ENCODE measurements around the gene KDM1B.
"Not testable (repeated sequence)": the region's sequence is repeated elsewhere in the genome, so short reads cannot be mapped to it uniquely, and the experiment has no call there.

KDM1B gene

DNA sequence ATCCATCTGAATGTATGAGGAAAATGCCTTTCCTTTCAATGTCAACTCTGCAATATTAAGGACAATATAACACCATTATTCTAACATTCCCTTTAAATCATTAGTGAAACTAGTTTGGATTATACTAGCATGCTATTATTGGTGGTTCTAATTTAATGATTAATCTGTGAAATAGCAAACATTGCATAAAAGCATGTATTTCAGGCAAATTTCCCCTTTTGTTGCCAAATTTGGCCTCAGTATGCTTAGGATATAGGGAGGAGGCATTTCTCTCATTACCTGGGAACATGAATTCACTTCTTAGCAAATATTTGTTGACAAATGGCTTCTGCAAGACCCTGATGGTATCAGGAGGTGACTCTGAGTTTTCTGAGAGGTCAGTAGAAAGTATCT lies 1.9 kb upstream of the KDM1B start:
- no peak for DNase-seq

DNA sequence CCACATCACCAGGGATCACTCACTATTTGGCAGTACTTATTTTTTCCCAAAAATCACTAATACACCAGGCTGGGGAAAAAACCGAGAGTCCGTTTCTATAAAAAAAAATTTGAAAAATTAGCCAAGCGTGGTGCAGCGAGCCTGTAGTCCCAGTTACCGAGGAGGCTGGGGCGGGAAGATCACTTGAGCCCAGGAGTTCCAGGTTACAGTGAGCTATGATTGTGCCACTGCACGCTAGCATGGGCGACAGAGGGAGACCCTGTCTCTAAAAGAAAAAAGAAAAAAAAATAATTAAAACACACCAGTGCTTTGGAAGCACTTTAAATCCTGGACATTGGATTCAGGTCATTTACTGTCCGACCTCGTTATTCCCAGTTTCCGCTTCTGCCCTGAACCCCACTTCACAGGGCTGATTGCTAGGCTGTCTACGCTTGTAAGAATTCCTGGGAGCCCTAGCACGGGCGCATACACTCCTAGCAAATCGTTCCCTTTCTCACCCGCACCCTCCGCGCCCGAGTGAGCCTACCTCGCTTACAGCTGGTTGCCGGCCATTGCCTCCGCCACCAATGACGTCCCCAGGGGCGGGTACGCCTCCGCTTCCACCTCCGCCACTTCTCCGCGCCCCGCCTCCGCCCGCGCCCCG lies 594 bp upstream of the KDM1B start, which contains the start of gene TPMT:
Gene TPMT, minus strand, starts transcription at position 571 of the 643 bp plus-strand sequence. CDS start 5,950 bp downstream, outside the sequence.
- DNase-seq: no peak

- DNase-seq: peak; percentile 57
Measured at GRCh38 chr6:18155864-18156421, 721 bp downstream of the KDM1B start.

- DNase-seq: no peak
Measured at GRCh38 chr6:18160911-18161310, 5.7 kb downstream of the KDM1B start.

DNA sequence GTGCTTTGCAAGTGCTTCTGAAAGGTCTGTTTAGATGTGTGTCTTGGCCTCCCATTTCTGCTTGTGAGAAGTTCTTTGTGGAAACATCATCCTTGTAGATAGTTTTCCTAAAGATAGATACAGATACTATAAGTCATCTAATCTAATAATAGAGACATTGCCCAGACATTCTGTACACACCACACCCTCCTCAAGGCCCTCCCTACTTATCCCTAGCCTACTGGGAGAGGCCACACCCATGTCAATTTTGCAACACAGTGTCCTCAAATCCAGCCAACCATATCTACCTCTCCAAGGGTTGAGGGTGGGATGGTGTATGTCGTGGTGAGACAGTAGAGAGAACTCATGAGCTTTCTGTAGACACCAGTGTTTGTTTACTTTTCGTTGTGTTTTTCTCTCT lies 6.2 kb downstream of the KDM1B start:
- DNase-seq: no peak

GRCh38 chr6:18162401-18162800 lies 7.2 kb downstream of the KDM1B start:
- DNase-seq: no peak

DNA sequence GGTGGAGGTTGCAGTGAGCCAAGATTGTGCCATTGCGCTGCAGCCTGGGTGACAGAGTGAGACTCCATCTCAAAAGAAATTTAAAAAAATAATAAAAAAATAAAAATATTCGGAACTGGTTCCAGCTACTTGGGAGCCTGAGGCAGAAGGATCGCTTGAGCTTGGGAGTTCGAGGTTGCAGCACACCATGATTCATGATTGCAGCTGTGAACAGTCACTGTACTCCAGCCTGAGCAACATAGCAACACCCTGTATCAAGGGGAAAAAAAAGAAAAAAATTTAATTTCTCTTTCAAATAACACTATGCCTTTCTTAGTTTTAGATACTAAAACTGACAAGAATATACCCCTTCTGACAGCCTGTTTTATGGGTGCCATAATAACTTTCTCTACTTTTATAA lies 10.5 kb downstream of the KDM1B start:
- no peak for DNase-seq

DNA sequence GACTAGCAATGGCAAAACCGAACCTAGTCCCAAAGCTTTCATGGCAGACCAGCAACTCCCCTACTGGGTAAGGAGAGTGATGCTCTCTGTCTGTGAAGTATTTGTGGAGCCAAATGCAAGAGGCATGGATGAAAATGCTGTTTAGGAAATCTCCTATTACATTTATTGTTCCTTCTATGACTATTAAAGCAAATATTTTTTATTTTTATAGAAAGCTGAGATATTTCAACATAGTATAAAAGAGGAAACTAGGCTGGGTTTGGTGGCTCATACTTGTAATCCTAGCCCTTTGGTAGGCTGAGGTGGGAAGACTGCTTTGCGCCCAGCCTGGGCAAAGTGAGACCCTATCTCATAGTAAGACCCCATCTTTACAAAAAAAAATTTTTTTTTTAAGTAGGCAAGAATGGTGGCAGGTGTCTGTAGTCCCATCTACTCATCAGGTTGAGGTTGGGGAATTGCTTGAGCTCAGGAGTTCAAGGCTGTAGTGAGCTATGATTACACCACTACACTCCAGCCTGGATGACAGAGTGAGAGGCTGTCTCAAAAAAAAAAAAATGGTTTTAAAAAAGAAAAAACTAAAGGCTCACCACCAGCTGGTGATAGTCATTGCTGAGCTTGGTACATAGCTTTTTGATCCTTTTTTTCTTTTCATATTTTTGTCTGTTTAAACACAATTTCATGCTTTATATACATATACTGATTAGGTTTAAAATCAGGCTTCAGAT lies 11.3 kb downstream of the KDM1B start:
- no peak for DNase-seq

DNA sequence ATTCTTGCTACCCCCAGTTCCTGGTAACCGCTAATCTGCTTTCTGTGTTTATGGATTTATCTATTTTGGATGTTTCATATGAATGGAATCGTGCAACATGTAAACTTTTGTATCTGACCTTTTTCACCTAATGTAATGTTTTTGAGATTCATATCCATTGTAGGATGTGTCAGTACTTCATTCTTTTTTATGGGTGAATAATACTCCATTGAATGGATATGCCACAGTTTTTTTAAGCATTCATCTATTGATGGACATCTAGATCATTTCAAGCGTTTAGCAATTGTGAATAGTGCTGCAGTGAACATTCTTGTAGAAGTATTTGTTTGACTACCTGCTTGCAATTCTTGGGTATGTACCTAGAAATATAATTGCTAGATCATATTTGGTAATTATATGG lies 13.0 kb downstream of the KDM1B start:
- no peak for DNase-seq

GRCh38 chr6:18171871-18172270 lies 16.6 kb downstream of the KDM1B start:
- no peak for DNase-seq

- not testable (repeated sequence) for DNase-seq
Measured at GRCh38 chr6:18176198-18176597, 21.0 kb downstream of the KDM1B start.

DNA sequence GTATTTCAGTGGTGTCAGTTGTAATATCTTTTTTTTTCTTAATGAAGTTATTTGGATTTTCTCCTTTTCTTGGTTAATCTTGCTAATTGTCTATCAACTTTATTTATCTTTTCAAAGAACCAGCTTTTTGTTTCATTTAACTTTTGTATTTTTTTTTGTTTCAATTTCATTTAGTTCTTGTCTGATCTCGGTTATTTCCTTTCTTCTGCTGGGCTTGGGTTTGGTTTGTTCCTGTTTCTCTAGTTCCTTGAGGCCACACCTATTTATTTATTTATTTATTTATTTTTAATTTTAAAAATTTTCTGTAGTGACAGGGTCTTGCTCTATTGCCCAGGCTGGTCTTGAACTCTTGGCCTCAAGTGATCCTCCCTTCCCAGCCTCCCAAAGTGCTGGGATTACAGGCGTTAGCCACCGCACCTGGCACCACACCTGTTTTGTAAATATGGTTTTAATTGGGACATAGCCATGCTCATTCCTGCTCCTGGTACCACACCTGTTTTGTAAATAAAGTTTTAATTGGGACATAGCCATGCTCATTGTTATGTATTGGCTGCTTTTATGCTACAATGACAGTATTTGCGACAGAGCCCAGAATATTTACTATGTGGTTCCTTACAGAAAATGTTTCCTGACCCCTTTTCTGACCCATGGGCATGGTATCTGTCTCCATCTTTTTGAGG lies 22.2 kb downstream of the KDM1B start:
- no peak for DNase-seq

- DNase-seq: no peak
Measured at GRCh38 chr6:18178960-18179615, 23.9 kb downstream of the KDM1B start.

- no peak for DNase-seq
Measured at GRCh38 chr6:18179770-18180356, 24.6 kb downstream of the KDM1B start.

DNA sequence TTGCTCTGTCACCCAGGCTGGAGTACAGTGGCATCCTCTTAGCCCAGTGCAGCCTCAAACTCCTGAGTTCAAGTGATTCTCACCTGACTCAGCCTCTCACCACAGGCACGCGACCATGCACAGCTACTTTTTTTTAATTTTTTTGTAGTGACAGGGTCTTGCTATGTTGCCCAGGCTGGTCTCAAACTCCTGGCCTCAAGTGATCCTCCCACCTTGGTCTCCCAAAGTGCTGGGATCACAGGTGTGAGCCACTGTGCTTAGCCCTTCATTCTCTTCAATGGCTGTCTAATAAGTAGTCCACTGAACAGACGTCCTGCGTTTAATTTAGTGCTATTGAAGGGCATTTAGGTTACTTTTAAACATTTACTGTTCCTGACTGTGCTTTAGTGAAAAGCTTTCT lies 27.3 kb downstream of the KDM1B start:
- DNase-seq: no peak

- no peak for DNase-seq
Measured at GRCh38 chr6:18183766-18184165, 28.5 kb downstream of the KDM1B start.

DNA sequence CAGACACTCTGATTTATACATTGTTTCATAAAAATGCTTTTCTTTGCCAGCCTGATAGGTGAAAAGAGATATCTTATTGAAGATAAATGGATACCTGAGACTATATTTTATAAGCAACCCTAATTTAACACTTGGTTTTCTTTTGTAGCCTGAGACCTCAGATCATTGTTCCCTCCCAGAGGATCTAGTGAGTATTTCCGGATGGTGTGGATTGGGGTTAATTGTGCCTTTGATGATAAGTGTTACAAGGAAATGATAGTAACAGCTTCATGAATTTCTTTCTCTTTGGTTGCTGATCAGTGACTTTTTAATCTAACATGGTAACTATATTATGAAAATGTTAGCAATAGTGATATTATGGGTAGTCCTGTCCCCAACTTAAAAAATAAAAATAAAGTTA lies 30.4 kb downstream of the KDM1B start:
- DNase-seq: no peak

DNA sequence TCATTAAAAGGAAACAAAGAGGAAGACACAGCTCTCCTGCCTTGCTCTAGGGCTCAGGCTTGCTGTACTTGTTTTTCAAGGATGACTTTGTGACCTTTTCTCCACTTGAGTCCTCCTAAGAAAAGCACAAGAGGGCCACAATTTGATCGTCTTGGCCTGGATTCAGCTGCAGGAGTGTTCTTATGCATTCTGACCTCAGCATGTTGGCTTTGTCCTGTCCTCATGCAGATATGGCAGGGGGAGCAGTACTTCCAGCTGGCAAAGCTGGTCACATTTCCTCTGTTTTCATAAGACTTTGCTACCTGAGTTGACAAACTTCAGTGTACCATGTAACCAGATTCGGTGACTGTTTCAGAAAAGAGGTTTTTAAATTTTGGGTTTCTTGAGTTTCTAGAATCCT lies 30.8 kb downstream of the KDM1B start:
- DNase-seq: no peak

DNA sequence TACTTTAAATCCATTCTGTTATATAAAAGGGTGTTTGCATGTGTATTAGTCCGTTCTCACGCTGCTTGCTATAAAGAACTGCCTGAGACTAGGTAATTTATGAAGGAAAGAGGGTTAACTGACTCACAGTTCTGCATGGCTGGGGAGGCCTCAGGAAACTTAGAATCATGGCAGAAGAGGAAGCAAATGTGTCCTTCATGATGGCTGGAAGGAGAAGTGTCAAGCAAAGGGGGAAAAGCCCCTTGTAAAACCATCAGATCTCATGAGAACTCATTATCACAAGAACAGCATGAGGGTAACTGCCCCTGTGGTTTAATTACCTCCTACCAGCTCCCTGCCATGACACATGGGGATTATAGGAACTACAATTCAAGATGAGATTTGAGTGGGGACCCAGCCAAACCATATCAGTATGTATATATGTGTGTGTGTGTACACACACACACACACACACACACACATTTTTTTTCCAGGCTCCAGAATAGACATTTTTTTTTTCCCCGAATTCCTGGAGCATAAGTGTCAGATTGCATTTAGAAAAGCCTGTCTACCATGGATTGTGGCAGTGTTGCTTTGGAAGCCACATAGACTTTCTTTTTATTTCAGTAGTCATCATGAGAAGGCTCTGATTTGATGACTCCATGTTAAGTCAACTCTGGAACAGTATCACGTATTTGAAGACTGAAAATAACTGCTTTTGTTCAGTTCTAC lies 31.5 kb downstream of the KDM1B start:
- no peak for DNase-seq

DNA sequence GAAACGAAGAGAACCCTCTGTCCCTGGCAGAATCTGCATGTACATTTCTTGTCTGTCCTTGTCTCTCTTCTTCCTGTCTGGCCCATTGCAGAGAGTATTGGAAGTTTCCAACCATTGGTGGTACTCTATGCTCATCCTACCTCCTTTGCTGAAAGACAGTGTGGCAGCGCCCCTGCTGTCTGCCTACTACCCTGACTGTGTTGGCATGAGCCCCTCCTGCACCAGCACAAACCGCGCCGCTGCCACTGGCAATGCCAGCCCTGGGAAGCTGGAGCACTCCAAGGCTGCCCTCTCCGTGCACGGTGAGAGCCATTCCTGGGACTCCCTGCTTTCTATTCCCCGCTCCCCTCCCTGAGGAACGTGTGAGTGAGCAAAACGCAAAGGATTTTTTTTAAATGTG lies 32.5 kb downstream of the KDM1B start:
- no peak for DNase-seq

DNA sequence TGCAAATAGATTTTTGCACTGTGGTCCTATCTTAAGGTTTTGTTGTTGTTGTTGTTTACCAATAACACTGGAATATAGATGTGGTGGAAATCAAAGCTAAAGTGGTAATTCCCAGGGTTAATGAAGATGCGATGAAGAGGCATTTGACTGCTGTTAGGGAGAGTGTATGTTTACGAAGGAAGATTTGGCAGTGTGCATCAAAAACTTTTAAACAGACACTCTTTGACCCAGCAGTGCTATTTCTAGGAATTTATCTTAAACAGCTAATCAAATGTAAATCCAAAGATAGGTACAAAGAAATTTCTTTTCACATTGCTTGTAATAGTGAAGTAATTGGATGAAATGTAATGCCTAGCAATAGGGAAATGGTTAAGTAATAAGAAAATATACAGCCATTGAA lies 34.0 kb downstream of the KDM1B start:
- DNase-seq: no peak

DNA sequence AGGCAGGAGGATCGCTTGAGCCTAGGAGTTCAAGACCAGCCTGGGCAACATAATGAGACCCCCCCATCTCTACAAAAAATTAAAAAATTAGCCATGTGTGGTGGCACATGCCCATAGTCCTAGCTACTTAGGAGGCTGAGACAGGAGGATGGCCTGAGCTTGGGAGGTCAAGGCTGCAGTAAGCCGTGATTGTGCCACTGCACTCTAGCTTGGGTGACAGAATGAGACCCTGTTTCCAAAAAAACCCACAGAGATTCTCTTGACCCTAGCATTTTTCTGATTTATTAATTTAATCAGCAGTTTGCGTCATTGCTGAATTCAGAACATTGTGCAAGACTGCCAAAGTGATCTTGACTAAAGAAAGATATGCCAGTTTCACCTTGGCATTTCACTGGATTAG lies 36.8 kb downstream of the KDM1B start:
- DNase-seq: no peak
